Mesenchymal stem cell (in vitro differentiated cells and primary cell): ENCODE results near the gene RANBP2.
A peak's percentile ranks its signal among the peaks of the same experiment; 100 is the strongest.
"Not testable (repeated sequence)": the region's sequence is repeated elsewhere in the genome, so short reads cannot be mapped to it uniquely, and the experiment has no call there.

Experiments
- DNase-seq: peaks from one replicate; pipeline ENCODE4 v3.0.0-alpha.2; 2013
- H2AFZ ChIP-seq: one replicate; pipeline ENCODE4 v1.6.1; 2013; ENCODE audit warnings: low read depth, mild to moderate bottlenecking, control low read depth, inconsistent platforms, low read length, moderate library complexity
- H2AK5ac ChIP-seq: 2 replicates; pipeline ENCODE4 v1.6.1; 2013; ENCODE audit warnings: low read length, moderate library complexity, mild to moderate bottlenecking, inconsistent platforms; ENCODE audit not compliant: severe bottlenecking
- H2BK120ac ChIP-seq: one replicate; pipeline ENCODE4 v1.6.1; 2013; ENCODE audit warnings: low read depth, mild to moderate bottlenecking, inconsistent platforms, low read length, moderate library complexity
- H2BK12ac ChIP-seq, 2 experiments: one replicate each; pipeline ENCODE4 v1.6.1; 2013; ENCODE audit warnings: inconsistent platforms in 2 of 2, low read length in 2 of 2, mild to moderate bottlenecking in 2 of 2, moderate library complexity in 2 of 2, control low read depth in 1 of 2
- H2BK15ac ChIP-seq: one replicate; pipeline ENCODE4 v1.6.1; 2013; ENCODE audit warnings: mild to moderate bottlenecking, low read depth, inconsistent platforms; ENCODE audit not compliant: poor library complexity, severe bottlenecking
- H2BK5ac ChIP-seq: 2 replicates; pipeline ENCODE4 v1.6.1; 2013; ENCODE audit warnings: low read depth, mild to moderate bottlenecking, low read length, control low read depth, inconsistent platforms; ENCODE audit not compliant: poor library complexity, severe bottlenecking
- H3K14ac ChIP-seq, 2 experiments: one replicate each; pipeline ENCODE4 v1.6.1; 2013; ENCODE audit warnings: inconsistent platforms in 2 of 2, low read length in 2 of 2, control low read depth in 1 of 2, mild to moderate bottlenecking in 1 of 2, moderate library complexity in 1 of 2
- H3K18ac ChIP-seq, 2 experiments: one replicate each; pipeline ENCODE4 v1.6.1; 2013; ENCODE audit warnings: inconsistent platforms in 2 of 2, low read length in 2 of 2, control low read depth in 1 of 2, low read depth in 1 of 2, mild to moderate bottlenecking in 1 of 2
- H3K23ac ChIP-seq, 2 experiments: one replicate each; pipeline ENCODE4 v1.6.1; 2013; ENCODE audit warnings: inconsistent platforms in 2 of 2, low read length in 2 of 2, mild to moderate bottlenecking in 2 of 2, moderate library complexity in 2 of 2, control low read depth in 1 of 2
- H3K27ac ChIP-seq: 2 replicates; pipeline ENCODE4 v1.5.1; 2013; ENCODE audit warnings: mild to moderate bottlenecking, moderate library complexity, low read length, control low read depth, inconsistent platforms; ENCODE audit not compliant: poor library complexity, severe bottlenecking
- H3K27me3 ChIP-seq, 2 experiments: 2 replicates each; pipeline versions ENCODE4 v1.6.1 to v1.7.0; 2013; ENCODE audit warnings: low read length in 2 of 2, mild to moderate bottlenecking in 2 of 2, moderate library complexity in 2 of 2, control low read depth in 1 of 2, inconsistent platforms in 1 of 2; ENCODE audit not compliant: control insufficient read depth in 1 of 2, insufficient read depth in 1 of 2
- H3K36me3 ChIP-seq, 2 experiments: 2 replicates each; pipeline versions ENCODE4 v1.6.1 to v1.7.0; 2013; ENCODE audit warnings: low read length in 2 of 2, control low read depth in 1 of 2, inconsistent platforms in 1 of 2, low read depth in 1 of 2, mild to moderate bottlenecking in 1 of 2; ENCODE audit not compliant: insufficient read depth in 2 of 2, control insufficient read depth in 1 of 2
- H3K4ac ChIP-seq, 2 experiments: one replicate each; pipeline ENCODE4 v1.6.1; 2013; ENCODE audit warnings: inconsistent platforms in 2 of 2, low read length in 2 of 2, mild to moderate bottlenecking in 2 of 2, moderate library complexity in 2 of 2, control low read depth in 1 of 2, low read depth in 1 of 2
- H3K4me1 ChIP-seq: 2 replicates; pipeline ENCODE4 v1.6.1; 2013; ENCODE audit warnings: low read depth, low read length, control low read depth; ENCODE audit not compliant: control insufficient read depth, insufficient read depth
- H3K4me2 ChIP-seq: 2 replicates; pipeline ENCODE4 v1.6.1; 2013; ENCODE audit warnings: low read length, mild to moderate bottlenecking, inconsistent platforms; ENCODE audit not compliant: poor library complexity, severe bottlenecking
- H3K4me3 ChIP-seq, 2 experiments: 2 replicates each; pipeline versions ENCODE4 v1.5.1 to v1.7.0; 2013; ENCODE audit warnings: low read length in 2 of 2, mild to moderate bottlenecking in 2 of 2, control low read depth in 1 of 2, low read depth in 1 of 2; ENCODE audit not compliant: insufficient read depth in 1 of 2
- H3K79me1 ChIP-seq: replicated peaks from 2 replicates; pipeline ENCODE4 v1.6.1; 2013; ENCODE audit warnings: mild to moderate bottlenecking, control low read depth, low read length, inconsistent platforms; ENCODE audit not compliant: poor library complexity, severe bottlenecking
- H3K9ac ChIP-seq: 2 replicates; pipeline ENCODE4 v1.7.0; 2013; ENCODE audit warnings: mild to moderate bottlenecking, low read length, moderate library complexity
- H3K9me3 ChIP-seq: 2 replicates; pipeline ENCODE4 v1.7.0; 2013; ENCODE audit warnings: mild to moderate bottlenecking, low read length; ENCODE audit not compliant: control insufficient read depth
- H4K8ac ChIP-seq: one replicate; pipeline ENCODE4 v1.6.1; 2013; ENCODE audit warnings: inconsistent platforms, mild to moderate bottlenecking, low read length, moderate library complexity
- H4K91ac ChIP-seq: one replicate; pipeline ENCODE4 v1.6.1; 2013; ENCODE audit warnings: mild to moderate bottlenecking, low read length, inconsistent platforms
- WGBS: methylation state at CpG from one replicate; pipeline ENCODE4 v1.1.7; 2013; ENCODE audit warnings: mixed read lengths; 5-methylcytosine and 5-hydroxymethylcytosine counted together

The RANBP2 gene

GRCh38 chr2:108690001-108690400 lies 29.3 kb upstream of the RANBP2 start:
- H3K4ac ChIP-seq, H2BK15ac ChIP-seq, H3K4me3 ChIP-seq, H4K91ac ChIP-seq, H2BK12ac ChIP-seq, H4K8ac ChIP-seq, H3K23ac ChIP-seq, H3K18ac ChIP-seq, H3K9ac ChIP-seq, H2BK5ac ChIP-seq, DNase-seq, H2AK5ac ChIP-seq, H3K4me2 ChIP-seq, H3K27ac ChIP-seq, H3K9me3 ChIP-seq, H3K36me3 ChIP-seq, H2AFZ ChIP-seq, H3K14ac ChIP-seq, H3K27me3 ChIP-seq, H3K79me1 ChIP-seq, H2BK120ac ChIP-seq, H3K4me1 ChIP-seq: not testable (repeated sequence)
- WGBS, result no CpG with 5 or more reads among the region's 1 CpG

GRCh38 chr2:108691447-108691846 lies 27.8 kb upstream of the RANBP2 start:
- no peak for DNase-seq
- Histone ChIP-seq H3K9ac (no peak overlapping the region), H3K4me1 (no peaks in the 10 kb centered on the region), H2BK5ac (no peak overlapping the region), H2BK120ac (no peak overlapping the region), H3K27me3 (no peaks in the 10 kb centered on the region), H3K79me1 (no peaks in the 10 kb centered on the region), H3K9me3 (no peaks in the 10 kb centered on the region), H4K91ac (no peak overlapping the region), H2AFZ (no peak overlapping the region), H3K27ac (no peak overlapping the region), H4K8ac (no peak overlapping the region), H3K4ac (no peak overlapping the region), H2BK15ac (no peak overlapping the region), H3K18ac (no peak overlapping the region), H2BK12ac (no peak overlapping the region), H3K4me2 (no peak overlapping the region), H3K36me3 (peaks cover 0 to 3% of the 10 kb centered on the region in 2 experiments), H3K14ac (no peak overlapping the region), H3K4me3 (no peak overlapping the region), H3K23ac (no peak overlapping the region), H2AK5ac (no peak overlapping the region)
- WGBS, result 100% methylated on average over 4 of the region's 7 CpGs

GRCh38 chr2:108701208-108701607 lies 18.1 kb upstream of the RANBP2 start:
- H3K4ac ChIP-seq, result no peak overlapping the region
- H3K36me3 ChIP-seq, result no peaks in the 10 kb centered on the region
- H3K9me3 ChIP-seq, result no peaks in the 10 kb centered on the region
- no peak overlapping the region for H2BK15ac ChIP-seq
- no peak overlapping the region for H2BK12ac ChIP-seq
- no peak overlapping the region for H3K27ac ChIP-seq
- H3K4me2 ChIP-seq, result no peak overlapping the region
- H3K4me1 ChIP-seq, result no peaks in the 10 kb centered on the region
- no peak overlapping the region for H3K18ac ChIP-seq
- WGBS, result 69% methylated on average over 2 of the region's 3 CpGs
- H2AFZ ChIP-seq, result no peak overlapping the region
- no peak overlapping the region for H2BK5ac ChIP-seq
- H4K8ac ChIP-seq, result no peak overlapping the region
- H3K79me1 ChIP-seq, result no peaks in the 10 kb centered on the region
- no peak overlapping the region for H3K4me3 ChIP-seq
- H3K27me3 ChIP-seq, result no peaks in the 10 kb centered on the region
- peak; percentile 51 for DNase-seq
- H3K9ac ChIP-seq, result no peak overlapping the region
- no peak overlapping the region for H3K14ac ChIP-seq
- H4K91ac ChIP-seq, result no peak overlapping the region
- H2BK120ac ChIP-seq, result no peak overlapping the region
- no peak overlapping the region for H2AK5ac ChIP-seq
- H3K23ac ChIP-seq, result no peak overlapping the region

GRCh38 chr2:108701806-108702205 lies 17.5 kb upstream of the RANBP2 start:
- Histone ChIP-seq H2AK5ac (no peak overlapping the region), H3K4ac (no peak overlapping the region), H3K4me3 (no peak overlapping the region), H3K4me2 (no peak overlapping the region), H4K91ac (no peak overlapping the region), H2AFZ (no peak overlapping the region), H3K27me3 (no peaks in the 10 kb centered on the region), H3K14ac (no peak overlapping the region), H3K79me1 (no peaks in the 10 kb centered on the region), H3K9ac (no peak overlapping the region), H3K23ac (no peak overlapping the region), H2BK15ac (no peak overlapping the region), H2BK120ac (no peak overlapping the region), H4K8ac (no peak overlapping the region), H3K27ac (no peak overlapping the region), H2BK5ac (no peak overlapping the region), H2BK12ac (no peak overlapping the region), H3K4me1 (no peaks in the 10 kb centered on the region), H3K36me3 (no peaks in the 10 kb centered on the region), H3K18ac (no peak overlapping the region), H3K9me3 (no peaks in the 10 kb centered on the region)
- WGBS, result 80% methylated on average over 2 of the region's 2 CpGs
- peak; percentile 40 for DNase-seq
